GM19438 (cell line): ENCODE results near the gene CAGE1.

Experiments used
- ATAC-seq: cut with Tn5 transposase; IDR thresholded peaks from one replicate; pipeline ENCODE4 v1.9.1; 2021; ENCODE audit warnings: low read depth; ENCODE audit not compliant: unreplicated experiment

The CAGE1 gene

DNA sequence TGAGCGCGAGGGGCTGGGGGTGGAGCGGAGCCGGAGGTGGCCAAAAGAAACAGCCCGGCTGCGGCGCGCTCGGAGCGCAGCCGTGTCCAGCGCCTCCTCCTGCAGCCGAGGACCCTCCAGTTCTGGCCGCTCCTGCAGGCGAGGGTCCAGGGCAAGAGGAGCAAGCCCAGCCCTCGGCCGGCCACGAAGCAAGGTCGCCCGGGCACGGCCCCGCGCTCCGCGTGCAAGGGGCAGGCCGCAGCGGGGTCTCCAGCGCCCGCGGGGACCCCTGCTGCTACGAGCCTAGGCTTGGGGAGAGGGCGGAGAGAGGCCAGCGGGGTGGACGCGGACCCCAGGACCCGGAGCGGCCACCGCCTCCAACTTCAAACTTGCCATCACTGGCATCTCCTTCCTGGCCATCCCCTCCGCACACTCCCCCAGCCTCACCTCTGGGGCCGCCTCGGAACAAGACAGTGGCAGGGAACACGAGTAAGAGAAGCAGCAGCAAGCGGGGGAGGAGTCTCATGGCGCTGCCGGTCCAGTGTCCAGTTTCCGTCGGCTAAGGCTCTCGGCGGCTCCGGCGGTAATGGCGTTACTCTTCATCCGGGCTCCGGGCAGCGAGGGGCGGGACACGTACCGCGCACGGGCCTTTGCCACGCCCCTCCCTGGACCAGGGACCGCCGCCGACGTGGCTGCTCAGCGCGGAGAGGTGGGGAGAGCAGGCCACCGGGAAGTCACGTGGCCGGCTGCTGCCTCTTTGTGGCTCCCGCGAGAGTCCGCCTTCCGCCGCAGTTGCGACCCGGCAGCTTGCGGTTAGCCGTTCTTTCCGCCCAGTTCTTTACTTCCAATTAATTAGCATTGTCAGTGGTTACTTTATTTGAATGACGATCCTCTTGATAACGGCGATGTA, 76.7 kb downstream of the CAGE1 start, which contains the start of gene SSR1:
TSS of gene SSR1 (minus strand) at position 584 of the 889 bp plus-strand sequence. CDS start at position 505, 79 bp downstream.
- peak; percentile 97 for ATAC-seq

DNA sequence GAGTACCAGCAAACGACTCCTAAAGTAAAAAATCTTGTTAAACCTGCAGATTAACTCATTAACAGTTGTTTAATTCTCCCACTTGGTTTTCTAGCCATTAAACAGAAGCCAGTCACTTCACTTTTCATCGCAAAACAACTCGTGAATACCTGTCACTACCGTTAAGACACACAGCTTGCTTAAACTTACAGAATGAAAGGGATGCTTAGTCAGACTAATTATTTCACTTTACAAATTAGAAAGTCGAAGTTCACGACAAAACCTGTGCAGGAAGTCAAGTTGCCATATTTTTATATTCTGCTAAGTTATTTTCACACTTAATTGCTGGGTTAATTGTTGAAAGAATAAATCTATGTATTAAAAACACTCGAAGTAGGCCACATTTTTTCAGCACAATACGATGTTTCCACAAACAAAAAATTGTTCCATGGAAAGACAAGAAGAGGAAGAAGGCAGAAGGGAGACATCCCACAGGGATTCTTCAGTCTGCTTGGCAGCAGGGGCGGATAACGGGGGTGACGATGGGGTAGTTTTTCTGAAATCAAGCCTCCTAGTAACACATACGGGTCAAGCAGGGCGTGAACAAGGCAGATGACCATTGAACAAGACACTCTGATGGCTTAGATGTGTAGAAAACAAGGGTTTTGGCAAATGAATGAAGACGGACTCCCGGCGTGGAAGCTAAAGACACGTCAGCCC, 77.5 kb downstream of the CAGE1 start:
- peak; percentile 2 for ATAC-seq

DNA sequence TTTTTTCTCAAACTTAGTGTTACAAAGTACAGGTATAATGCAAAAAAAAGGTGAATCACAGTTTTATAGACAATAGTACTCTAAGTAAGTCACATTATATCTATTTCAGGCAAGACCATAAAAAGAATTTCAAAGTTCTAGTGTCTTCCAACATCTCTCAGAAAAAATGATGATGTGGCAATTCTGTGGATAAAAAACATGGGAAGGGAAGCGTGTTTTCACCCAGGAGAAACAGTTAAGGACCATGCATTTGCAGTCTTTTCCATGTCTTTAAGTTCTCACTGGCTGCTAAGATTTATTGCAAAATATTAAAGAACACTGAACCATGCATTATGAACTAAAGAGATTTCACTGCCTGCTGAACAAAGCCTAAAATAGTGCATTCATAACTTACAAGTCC, 78.4 kb downstream of the CAGE1 start:
- ATAC-seq, result no peak

- no peak for ATAC-seq
These were observed 80.5 kb downstream of the CAGE1 start for GRCh38 chr6:7309050-7309449.

DNA sequence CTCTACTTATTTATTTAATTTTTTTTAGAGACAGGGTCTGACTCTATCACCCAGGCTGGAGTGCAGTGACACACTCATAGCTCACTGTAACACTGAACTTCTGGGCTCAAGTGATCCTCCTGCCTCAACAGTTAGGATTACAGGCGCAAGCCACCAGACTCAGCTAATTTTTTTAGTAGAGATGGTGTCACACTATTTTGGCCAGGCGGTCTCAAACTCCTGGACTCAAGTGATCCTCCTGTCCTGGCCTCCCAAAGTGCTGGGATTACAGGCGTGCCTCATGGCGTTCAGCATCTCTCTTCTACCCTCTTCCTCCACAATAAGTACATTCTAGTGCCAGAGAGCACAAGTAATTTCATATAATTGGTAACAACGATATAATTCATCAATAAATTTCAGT, 82.0 kb downstream of the CAGE1 start:
- no peak for ATAC-seq

DNA sequence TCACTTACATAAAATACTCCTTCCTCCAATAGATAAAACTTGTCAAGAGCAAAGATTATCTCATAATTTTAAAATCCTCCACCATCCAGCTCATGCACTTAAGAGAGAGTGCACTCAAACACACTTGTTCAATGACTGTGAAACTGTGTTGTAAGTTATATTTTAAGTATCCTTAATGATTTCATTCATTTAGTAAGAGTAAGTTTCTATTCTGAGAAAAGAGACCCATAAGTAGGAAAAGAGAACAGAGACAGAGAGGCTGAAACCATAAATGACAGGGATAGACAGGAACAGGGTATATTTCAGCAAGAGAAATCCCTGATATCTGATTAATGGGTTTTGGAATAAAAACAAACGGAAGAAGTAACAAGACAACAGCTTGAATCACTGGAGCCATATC, 84.7 kb downstream of the CAGE1 start:
- ATAC-seq, result no peak

- ATAC-seq, result no peak
These were observed 87.8 kb downstream of the CAGE1 start for GRCh38 chr6:7301702-7302101.

- ATAC-seq, result no peak
These were observed 88.6 kb downstream of the CAGE1 start for GRCh38 chr6:7300926-7301325.

GRCh38 chr6:7298113-7298512, 91.4 kb downstream of the CAGE1 start:
- no peak for ATAC-seq

DNA sequence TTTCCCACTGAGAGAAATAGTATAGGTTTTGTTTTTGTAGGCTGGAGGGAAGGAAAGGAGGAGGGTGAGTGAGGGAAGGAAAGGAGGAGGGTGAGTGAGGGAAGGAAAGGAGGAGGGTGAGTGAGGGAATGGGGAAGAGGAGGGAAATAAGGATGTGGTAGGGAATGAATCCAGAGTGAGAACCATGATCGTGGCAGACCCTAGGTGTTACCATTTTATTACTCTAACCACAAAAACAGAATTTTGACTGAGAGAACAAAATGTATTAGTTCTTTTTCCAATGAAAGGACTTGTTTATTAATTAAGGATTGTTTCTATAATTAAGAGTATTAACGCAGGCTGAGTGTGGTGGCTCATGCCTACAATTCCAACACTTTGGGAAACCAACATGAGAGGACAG, 92.9 kb downstream of the CAGE1 start:
- ATAC-seq, result no peak

GRCh38 chr6:7295916-7296315, 93.6 kb downstream of the CAGE1 start:
- ATAC-seq, result no peak

- no peak for ATAC-seq
These were observed 96.8 kb downstream of the CAGE1 start for GRCh38 chr6:7292596-7293255.

DNA sequence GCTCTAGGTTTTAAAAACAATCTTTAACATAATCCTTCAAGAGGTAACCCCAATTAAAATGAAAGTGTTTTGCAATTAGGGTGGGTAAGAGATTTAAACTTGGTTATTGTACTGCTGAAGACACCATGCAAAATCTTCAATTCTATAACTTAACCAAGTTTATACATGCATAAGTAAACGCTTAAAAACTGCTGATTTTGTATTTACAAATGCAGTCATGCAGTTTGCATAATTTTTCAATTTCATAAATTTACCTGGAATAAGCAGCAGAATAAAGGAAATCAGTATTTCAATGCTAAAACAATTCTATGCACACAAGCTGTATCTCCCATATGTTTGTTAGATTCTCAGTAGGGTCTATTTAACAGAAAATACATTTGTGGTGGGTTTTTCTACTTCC, 99.5 kb downstream of the CAGE1 start:
- no peak for ATAC-seq

DNA sequence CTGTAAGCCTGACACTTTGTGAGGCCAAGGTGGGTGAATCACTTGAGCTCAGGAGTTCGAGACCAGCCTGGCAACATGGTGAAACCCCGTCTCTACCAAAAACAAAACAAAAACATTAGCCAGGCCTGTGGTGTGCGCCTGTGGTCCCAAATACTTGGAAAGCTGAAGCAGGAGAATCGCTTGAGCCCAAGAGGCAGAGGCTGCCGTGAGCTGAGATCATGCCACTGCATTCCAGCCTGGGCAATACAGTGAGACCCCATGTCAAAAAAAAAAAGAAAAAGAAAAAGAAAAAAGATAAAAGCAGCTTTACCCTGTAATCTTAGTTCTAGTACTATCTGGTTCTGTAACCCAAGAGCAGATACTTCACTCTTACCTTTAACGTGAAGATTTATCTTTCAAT, 104.1 kb downstream of the CAGE1 start:
- no peak for ATAC-seq

GRCh38 chr6:7283676-7284075, 105.9 kb downstream of the CAGE1 start:
- ATAC-seq, result no peak

GRCh38 chr6:7282097-7282906, 107.2 kb downstream of the CAGE1 start:
- ATAC-seq, result no peak
